Mucosa of descending colon (tissue), 3 donors: ENCODE measurements around the gene CD83. TPM values are rescaled to one million over a fixed set of nuclear protein-coding genes. Genes with fewer than 3 reads are reported as not detected.

Experiments
- ATAC-seq: fragments of 200-7000 bp; cut with Tn5 transposase; one replicate; pipeline ENCODE4 v1.9.1; 2020; ENCODE audit warnings: mild to moderate bottlenecking, moderate library complexity
- DNase-seq, 3 donors: peaks; one replicate each; pipeline ENCODE4 v3.0.0-alpha.2; 2020
- H3K36me3 ChIP-seq: fragments of 200-600 bp; one replicate; pipeline ENCODE4 v1.8.0; 2021; ENCODE audit warnings: low read depth, mild to moderate bottlenecking
- H3K4me1 ChIP-seq: fragments of 200-600 bp; one replicate; pipeline ENCODE4 v1.8.0; 2021; ENCODE audit warnings: low read depth, mild to moderate bottlenecking
- H3K4me3 ChIP-seq: fragments of 200-600 bp; one replicate; pipeline ENCODE4 v1.8.0; 2021; ENCODE audit warnings: mild to moderate bottlenecking
- H3K9me3 ChIP-seq: fragments of 200-600 bp; one replicate; pipeline ENCODE4 v1.8.0; 2021; ENCODE audit warnings: mild to moderate bottlenecking
- CTCF ChIP-seq: fragments of 200-600 bp; IDR thresholded peaks from one replicate; pipeline ENCODE4 v1.8.0; 2022; ENCODE audit warnings: antibody characterized with exemption, mild to moderate bottlenecking
- intact Hi-C, 2 donors: fragments of 100-400 bp; cut with DNase I in 1 of 2; cut with micrococcal nuclease in 1 of 2; formaldehyde crosslinking; loops; one replicate each; pipeline versions ENCODE4 v1.11.0 to v1.11.1; 2022; cut with DNase I, micrococcal nuclease
- total RNA-seq, 3 donors: library from RNA; stranded (reverse); fragmentation: NEBNext Ultra II Directional in 2 of 3; extraction: Animal tissue kit (Norgen Biotek cat#: 25700) in 2 of 3; gene quantifications; one replicate each; pipeline versions ENCODE4 v1.2.1 to v1.2.4, GENCODE V29; 2021 to 2023
- donor health status: DM: no; HTN: no; CAD: no; lungs with moderate emphysema.
- donor health status: DM: no; HTN: no; CAD: no.
- donor health status: DM: no; HTN: yes; CAD: no.

Gene CD83
- total RNA-seq, 3 donors from 2014 or later: 1.4 to 2.5 (median 2.2) TPM

- Histone ChIP-seq H3K9me3 (no peaks in the 10 kb centered on the region), H3K4me3 (no peak overlapping the region), H3K36me3 (no peaks in the 10 kb centered on the region), H3K4me1 (no peaks in the 10 kb centered on the region)
- ATAC-seq (no peak), DNase-seq (no peak)
- intact Hi-C loops: no loop called here
- TF ChIP-seq CTCF: no peak
These were observed 36.4 kb upstream of the CD83 start for GRCh38 chr6:14081126-14081525.

- no peak for TF ChIP-seq CTCF
- intact Hi-C loops: no loop called here
- DNase-seq (no peak), ATAC-seq (no peak)
- Histone ChIP-seq H3K4me3 (no peak overlapping the region), H3K36me3 (no peaks in the 10 kb centered on the region), H3K4me1 (no peaks in the 10 kb centered on the region), H3K9me3 (no peaks in the 10 kb centered on the region)
These were observed 34.8 kb upstream of the CD83 start for GRCh38 chr6:14082771-14083170.

GRCh38 chr6:14083262-14083661 lies 34.3 kb upstream of the CD83 start:
- Histone ChIP-seq H3K4me1 (no peaks in the 10 kb centered on the region), H3K9me3 (no peaks in the 10 kb centered on the region), H3K36me3 (no peaks in the 10 kb centered on the region), H3K4me3 (no peak overlapping the region)
- DNase-seq: no peak
- ATAC-seq: no peak
- no peak for TF ChIP-seq CTCF
- intact Hi-C loops: no loop called here

GRCh38 chr6:14083751-14084150 lies 33.8 kb upstream of the CD83 start:
- H3K4me1 ChIP-seq: no peaks in the 10 kb centered on the region
- DNase-seq (no peak), ATAC-seq (no peak)
- intact Hi-C loops: no loop called here
- no peak overlapping the region for H3K4me3 ChIP-seq
- H3K36me3 ChIP-seq: no peaks in the 10 kb centered on the region
- no peaks in the 10 kb centered on the region for H3K9me3 ChIP-seq
- TF ChIP-seq CTCF: no peak

GRCh38 chr6:14084388-14084787 lies 33.2 kb upstream of the CD83 start:
- H3K9me3 ChIP-seq: no peaks in the 10 kb centered on the region
- no peak for ATAC-seq
- H3K4me1 ChIP-seq: no peaks in the 10 kb centered on the region
- intact Hi-C loops: no loop called here
- no peak for DNase-seq
- H3K36me3 ChIP-seq: no peaks in the 10 kb centered on the region
- H3K4me3 ChIP-seq: no peak overlapping the region
- TF ChIP-seq CTCF: no peak

- no peaks in the 10 kb centered on the region for H3K9me3 ChIP-seq
- ATAC-seq (no peak), DNase-seq (no peak)
- no peaks in the 10 kb centered on the region for H3K4me1 ChIP-seq
- intact Hi-C loops: no loop called here
- no peak overlapping the region for H3K4me3 ChIP-seq
- TF ChIP-seq CTCF: no peak
- no peaks in the 10 kb centered on the region for H3K36me3 ChIP-seq
These were observed 32.3 kb upstream of the CD83 start for GRCh38 chr6:14085176-14085787.
